HL-60 (cell line): ENCODE results near the gene HK3.

ENCODE experiments used
- DNase-seq, 2 experiments: peaks; one replicate each; pipeline ENCODE4 v3.0.0-alpha.2; 2010 to 2020; ENCODE audit warnings: low read depth in 1 of 2, low spot score in 1 of 2
- H3K27ac ChIP-seq: fragments of 250-450 bp; sonication (Bioruptor Pico); replicated peaks from 2 replicates; pipeline ENCODE4 v1.5.1; 2020; ENCODE audit warnings: mild to moderate bottlenecking, moderate library complexity
- H3K27me3 ChIP-seq: fragments of 250-450 bp; sonication (Bioruptor Pico); 2 replicates; pipeline ENCODE4 v1.5.1; 2021; ENCODE audit warnings: mild to moderate bottlenecking, moderate library complexity; ENCODE audit not compliant: insufficient read depth, poor library complexity, severe bottlenecking
- H3K4me3 ChIP-seq: replicated peaks from 2 replicates; pipeline ENCODE4 v1.5.1; 2011; ENCODE audit warnings: mild to moderate bottlenecking, control low read depth, low read length; ENCODE audit not compliant: insufficient read depth
- GABPA ChIP-seq: IDR thresholded peaks from 2 replicates; pipeline ENCODE4 v1.6.1; 2012; ENCODE audit warnings: low read depth
- POLR2AphosphoS5 ChIP-seq: IDR thresholded peaks from 2 replicates; pipeline ENCODE4 v1.6.1; 2012; ENCODE audit warnings: low read depth
- SPI1 ChIP-seq: IDR thresholded peaks from 2 replicates; pipeline ENCODE4 v1.6.1; 2012; ENCODE audit warnings: low read depth, mild to moderate bottlenecking, borderline replicate concordance
- TF ChIP-seq, protein P1 (sequence below): IDR thresholded peaks from one replicate; pipeline ENCODE4 v1.5.1; 2011; ENCODE audit warnings: low read length, control low read depth, inconsistent platforms; ENCODE audit not compliant: insufficient read depth
- TF ChIP-seq, protein P2 (sequence below): IDR thresholded peaks from 2 replicates; pipeline ENCODE4 v1.6.1; 2012; ENCODE audit warnings: low read depth; ENCODE audit not compliant: insufficient replicate concordance

Gene HK3

DNA sequence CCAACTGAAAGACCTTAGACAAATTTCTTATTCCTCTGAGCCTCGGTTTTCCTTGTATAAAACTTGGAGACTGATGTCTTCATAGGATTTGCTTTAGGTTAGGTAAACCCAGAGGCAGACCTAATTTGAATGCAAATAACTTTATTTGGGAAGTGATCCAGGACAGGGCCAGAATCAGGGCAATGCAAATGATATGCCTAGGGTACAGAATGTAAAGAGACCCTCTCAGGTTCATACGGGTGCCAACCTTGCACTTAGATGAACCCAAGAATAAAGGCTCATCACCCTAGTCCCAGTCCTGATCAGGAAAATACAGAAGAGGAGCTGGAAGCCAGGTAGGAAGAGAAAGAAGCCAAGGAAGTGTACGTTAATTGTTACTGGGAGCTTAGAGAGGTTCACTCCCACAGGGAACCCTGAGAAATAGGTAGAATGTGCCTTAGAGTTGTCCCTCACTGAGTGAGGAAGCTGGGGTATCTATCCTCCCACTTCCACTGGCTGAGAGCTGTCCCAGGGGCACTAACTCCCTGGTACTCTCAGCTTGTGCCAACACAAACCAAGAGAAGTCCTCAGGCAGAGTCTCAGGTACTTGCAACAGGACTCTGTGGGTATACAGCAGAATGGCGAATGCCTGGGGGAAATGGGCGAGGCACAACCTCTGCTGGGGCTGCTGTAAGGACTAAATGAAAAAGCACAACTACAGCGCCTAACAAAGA, 3.1 kb upstream of the HK3 start:
- peak overlapping the region; percentile 69 for H3K27ac ChIP-seq
- no peak for DNase-seq
- no peaks in the 10 kb centered on the region for H3K27me3 ChIP-seq
- TF ChIP-seq, protein P1, sequence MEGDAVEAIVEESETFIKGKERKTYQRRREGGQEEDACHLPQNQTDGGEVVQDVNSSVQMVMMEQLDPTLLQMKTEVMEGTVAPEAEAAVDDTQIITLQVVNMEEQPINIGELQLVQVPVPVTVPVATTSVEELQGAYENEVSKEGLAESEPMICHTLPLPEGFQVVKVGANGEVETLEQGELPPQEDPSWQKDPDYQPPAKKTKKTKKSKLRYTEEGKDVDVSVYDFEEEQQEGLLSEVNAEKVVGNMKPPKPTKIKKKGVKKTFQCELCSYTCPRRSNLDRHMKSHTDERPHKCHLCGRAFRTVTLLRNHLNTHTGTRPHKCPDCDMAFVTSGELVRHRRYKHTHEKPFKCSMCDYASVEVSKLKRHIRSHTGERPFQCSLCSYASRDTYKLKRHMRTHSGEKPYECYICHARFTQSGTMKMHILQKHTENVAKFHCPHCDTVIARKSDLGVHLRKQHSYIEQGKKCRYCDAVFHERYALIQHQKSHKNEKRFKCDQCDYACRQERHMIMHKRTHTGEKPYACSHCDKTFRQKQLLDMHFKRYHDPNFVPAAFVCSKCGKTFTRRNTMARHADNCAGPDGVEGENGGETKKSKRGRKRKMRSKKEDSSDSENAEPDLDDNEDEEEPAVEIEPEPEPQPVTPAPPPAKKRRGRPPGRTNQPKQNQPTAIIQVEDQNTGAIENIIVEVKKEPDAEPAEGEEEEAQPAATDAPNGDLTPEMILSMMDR: no peak
- TF ChIP-seq GABPA: no peak
- no peak for TF ChIP-seq POLR2AphosphoS5
- TF ChIP-seq, protein P2, sequence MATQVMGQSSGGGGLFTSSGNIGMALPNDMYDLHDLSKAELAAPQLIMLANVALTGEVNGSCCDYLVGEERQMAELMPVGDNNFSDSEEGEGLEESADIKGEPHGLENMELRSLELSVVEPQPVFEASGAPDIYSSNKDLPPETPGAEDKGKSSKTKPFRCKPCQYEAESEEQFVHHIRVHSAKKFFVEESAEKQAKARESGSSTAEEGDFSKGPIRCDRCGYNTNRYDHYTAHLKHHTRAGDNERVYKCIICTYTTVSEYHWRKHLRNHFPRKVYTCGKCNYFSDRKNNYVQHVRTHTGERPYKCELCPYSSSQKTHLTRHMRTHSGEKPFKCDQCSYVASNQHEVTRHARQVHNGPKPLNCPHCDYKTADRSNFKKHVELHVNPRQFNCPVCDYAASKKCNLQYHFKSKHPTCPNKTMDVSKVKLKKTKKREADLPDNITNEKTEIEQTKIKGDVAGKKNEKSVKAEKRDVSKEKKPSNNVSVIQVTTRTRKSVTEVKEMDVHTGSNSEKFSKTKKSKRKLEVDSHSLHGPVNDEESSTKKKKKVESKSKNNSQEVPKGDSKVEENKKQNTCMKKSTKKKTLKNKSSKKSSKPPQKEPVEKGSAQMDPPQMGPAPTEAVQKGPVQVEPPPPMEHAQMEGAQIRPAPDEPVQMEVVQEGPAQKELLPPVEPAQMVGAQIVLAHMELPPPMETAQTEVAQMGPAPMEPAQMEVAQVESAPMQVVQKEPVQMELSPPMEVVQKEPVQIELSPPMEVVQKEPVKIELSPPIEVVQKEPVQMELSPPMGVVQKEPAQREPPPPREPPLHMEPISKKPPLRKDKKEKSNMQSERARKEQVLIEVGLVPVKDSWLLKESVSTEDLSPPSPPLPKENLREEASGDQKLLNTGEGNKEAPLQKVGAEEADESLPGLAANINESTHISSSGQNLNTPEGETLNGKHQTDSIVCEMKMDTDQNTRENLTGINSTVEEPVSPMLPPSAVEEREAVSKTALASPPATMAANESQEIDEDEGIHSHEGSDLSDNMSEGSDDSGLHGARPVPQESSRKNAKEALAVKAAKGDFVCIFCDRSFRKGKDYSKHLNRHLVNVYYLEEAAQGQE: no peak
- no peak; the same call in 1 of the 2 replicates for TF ChIP-seq SPI1
- H3K4me3 ChIP-seq: no peak overlapping the region

DNA sequence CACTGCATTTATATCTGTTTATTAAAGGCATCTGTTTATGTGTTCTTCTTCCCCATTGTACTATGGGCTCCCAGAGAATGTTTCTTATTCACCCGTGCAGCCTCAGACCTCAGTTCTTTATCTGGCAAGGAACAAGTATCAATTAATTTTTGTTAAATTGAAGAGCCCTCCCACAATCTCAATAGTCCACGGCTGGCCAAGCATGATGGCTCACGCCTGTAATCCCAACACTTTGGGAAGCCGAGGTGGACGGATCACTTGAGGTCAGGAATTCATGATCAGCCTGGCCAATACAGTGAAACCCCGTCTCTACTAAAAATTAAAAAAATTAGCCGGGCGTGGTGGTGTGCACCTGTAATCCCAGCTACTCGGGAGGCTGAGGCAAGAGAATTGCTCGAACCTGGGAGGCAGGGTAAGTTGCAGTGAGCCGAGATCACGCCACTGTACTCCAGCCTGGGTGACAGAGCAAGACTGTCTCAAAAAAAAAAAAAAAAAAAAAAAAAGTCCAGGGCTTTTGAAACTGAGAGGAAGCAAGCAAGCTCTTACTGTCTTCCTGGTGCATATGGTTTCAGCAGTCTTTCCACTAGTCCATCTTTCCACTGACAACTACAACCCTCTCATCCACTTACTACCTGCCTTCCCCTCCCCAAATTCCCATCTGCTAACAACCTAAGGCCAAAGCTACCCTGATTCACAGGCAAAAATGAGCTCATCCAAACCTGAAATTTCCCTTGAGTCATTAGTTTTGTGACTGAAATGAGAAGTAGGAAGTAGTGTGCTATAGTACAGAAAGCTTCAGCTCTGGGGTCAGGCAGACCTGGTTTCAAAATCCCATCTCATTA, 2.3 kb upstream of the HK3 start:
- Histone ChIP-seq H3K27ac (peak overlapping the region; percentile 69), H3K27me3 (no peaks in the 10 kb centered on the region), H3K4me3 (no peak overlapping the region)
- TF ChIP-seq GABPA: no peak
- no peak; the same call in 1 of the 2 replicates for TF ChIP-seq POLR2AphosphoS5
- TF ChIP-seq, protein P2: no peak
- no peak for TF ChIP-seq SPI1
- TF ChIP-seq, protein P1: no peak
- peak in 1 of 2 experiments; percentile 52 for DNase-seq

DNA sequence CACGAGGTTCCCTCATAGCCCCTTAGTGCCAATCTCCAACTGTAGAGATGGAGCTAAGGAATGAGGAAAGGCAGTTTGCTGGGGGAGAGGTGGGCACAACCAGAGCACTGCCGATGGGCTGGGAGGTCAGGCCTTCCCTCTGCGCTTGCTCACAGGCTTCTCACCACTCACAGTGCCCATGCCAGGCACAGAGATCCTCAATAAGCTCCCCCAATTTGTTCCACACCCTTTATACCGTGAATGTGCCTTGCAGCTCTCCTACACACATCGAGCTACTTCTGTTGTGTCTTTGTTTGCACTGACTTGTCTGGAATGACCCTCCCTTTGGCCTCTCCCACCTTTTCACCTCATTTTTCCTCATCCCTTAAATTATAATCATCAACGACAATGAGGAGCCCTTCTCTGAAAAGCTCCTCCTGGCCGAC, 1.6 kb upstream of the HK3 start:
- TF ChIP-seq SPI1 (no peak), GABPA (no peak), POLR2AphosphoS5 (no peak)
- TF ChIP-seq, protein P1: no peak
- TF ChIP-seq, protein P2: no peak
- H3K27ac ChIP-seq: peak overlapping the region; percentile 69
- no peak for DNase-seq
- no peak overlapping the region for H3K4me3 ChIP-seq
- H3K27me3 ChIP-seq: no peaks in the 10 kb centered on the region
